Kidney (tissue), 14 donors: ENCODE measurements around the gene MROH9. TPM values are rescaled to one million over a fixed set of nuclear protein-coding genes. Genes with fewer than 3 reads are reported as not detected.
"Not testable (repeated sequence)": the region's sequence is repeated elsewhere in the genome, so short reads cannot be mapped to it uniquely, and the experiment has no call there.

Experiments used
- DNase-seq, 5 donors: peaks; one replicate each; pipeline ENCODE4 v3.0.0-alpha.2; 2013 to 2020
- FAIRE-seq: peaks from 2 replicates; lab custom pipeline; 2012; peaks lifted over from hg19 to GRCh38; lab: Jason Lieb, UNC
- H3K27ac ChIP-seq, 2 donors: one replicate each; pipeline ENCODE4 v1.7.0; 2013; ENCODE audit warnings: low read depth in 2 of 2, low read length in 2 of 2, inconsistent platforms in 1 of 2
- H3K27me3 ChIP-seq: one replicate; pipeline ENCODE4 v1.7.1; 2013; ENCODE audit warnings: low read length, inconsistent platforms; ENCODE audit not compliant: control insufficient read depth, insufficient read depth
- H3K36me3 ChIP-seq, 3 donors: one replicate each; pipeline versions ENCODE4 v1.7.0 to v1.7.1; 2013; ENCODE audit warnings: low read length in 3 of 3, control low read depth in 1 of 3, inconsistent platforms in 1 of 3; ENCODE audit not compliant: insufficient read depth in 3 of 3, control insufficient read depth in 2 of 3
- H3K4me1 ChIP-seq, 3 donors: one replicate each; pipeline versions ENCODE4 v1.7.0 to v1.7.1; 2013; ENCODE audit warnings: low read length in 3 of 3, inconsistent platforms in 1 of 3, low read depth in 1 of 3; ENCODE audit not compliant: control insufficient read depth in 2 of 3, insufficient read depth in 2 of 3
- H3K4me3 ChIP-seq, 3 donors: one replicate each; pipeline versions ENCODE4 v1.7.0 to v1.8.1; 2013; ENCODE audit warnings: low read length in 3 of 3, control low read depth in 1 of 3, inconsistent platforms in 1 of 3
- H3K9ac ChIP-seq, 3 donors: one replicate each; pipeline versions ENCODE4 v1.7.0 to v1.7.1; 2013; ENCODE audit warnings: low read length in 3 of 3, control low read depth in 1 of 3, inconsistent platforms in 1 of 3
- H3K9me3 ChIP-seq, 3 donors: one replicate each; pipeline versions ENCODE4 v1.7.0 to v1.7.1; 2013; ENCODE audit warnings: low read length in 3 of 3, control low read depth in 1 of 3, inconsistent platforms in 1 of 3; ENCODE audit not compliant: control insufficient read depth in 2 of 3, insufficient read depth in 1 of 3
- intact Hi-C: fragments of 100-400 bp; cut with DNase I; formaldehyde crosslinking; loops from one replicate; pipeline ENCODE4 v1.11.1; 2022
- polyA plus RNA-seq: library from polyadenylated mRNA; stranded (reverse); fragments of 350-450 nt; fragmentation: Illumina TruSeq; extraction: RNeasy Lipid Tissue Mini Kit (QIAGEN cat#74804); gene quantifications from one replicate; pipeline ENCODE4 v1.2.3, GENCODE V29; 2014; ENCODE audit warnings: low read depth, low replicate concordance; ENCODE audit not compliant: insufficient read depth
- total RNA-seq: library from RNA; stranded (reverse); fragmentation: NEBNext Ultra II Directional; extraction: Animal tissue kit (Norgen Biotek cat#: 25700); gene quantifications from one replicate; pipeline ENCODE4 v1.2.1, GENCODE V29; 2021
- TF ChIP-seq, protein P1 (sequence below): IDR thresholded peaks from 3 replicates; pipeline ENCODE4 v1.5.1; 2012; ENCODE audit warnings: mild to moderate bottlenecking, moderate library complexity, borderline replicate concordance; ENCODE audit not compliant: insufficient read depth; ENCODE audit errors: extremely low read depth
- donor health status: control.
- donor health status: control.
- donor health status: control.
- donor health status: control.
- donor health status: control.
- donor health status: DM: yes; HTN: yes; CAD: no.
- donor health status: Normal renal cell carcinoma (clear cell type).

The MROH9 gene
- total and polyA plus RNA-seq, 2 donors from 2014 or later: not detected

- DNase-seq (no peak), FAIRE-seq (no peak)
- Histone ChIP-seq H3K27me3 (no peaks in the 10 kb centered on the region), H3K4me1 (no peaks in the 10 kb centered on the region), H3K9me3 (no peaks in the 10 kb centered on the region), H3K4me3 (no peak overlapping the region), H3K27ac (no peak overlapping the region), H3K36me3 (no peaks in the 10 kb centered on the region), H3K9ac (no peak overlapping the region)
- intact Hi-C loops: no loop called here
- TF ChIP-seq, protein P1, sequence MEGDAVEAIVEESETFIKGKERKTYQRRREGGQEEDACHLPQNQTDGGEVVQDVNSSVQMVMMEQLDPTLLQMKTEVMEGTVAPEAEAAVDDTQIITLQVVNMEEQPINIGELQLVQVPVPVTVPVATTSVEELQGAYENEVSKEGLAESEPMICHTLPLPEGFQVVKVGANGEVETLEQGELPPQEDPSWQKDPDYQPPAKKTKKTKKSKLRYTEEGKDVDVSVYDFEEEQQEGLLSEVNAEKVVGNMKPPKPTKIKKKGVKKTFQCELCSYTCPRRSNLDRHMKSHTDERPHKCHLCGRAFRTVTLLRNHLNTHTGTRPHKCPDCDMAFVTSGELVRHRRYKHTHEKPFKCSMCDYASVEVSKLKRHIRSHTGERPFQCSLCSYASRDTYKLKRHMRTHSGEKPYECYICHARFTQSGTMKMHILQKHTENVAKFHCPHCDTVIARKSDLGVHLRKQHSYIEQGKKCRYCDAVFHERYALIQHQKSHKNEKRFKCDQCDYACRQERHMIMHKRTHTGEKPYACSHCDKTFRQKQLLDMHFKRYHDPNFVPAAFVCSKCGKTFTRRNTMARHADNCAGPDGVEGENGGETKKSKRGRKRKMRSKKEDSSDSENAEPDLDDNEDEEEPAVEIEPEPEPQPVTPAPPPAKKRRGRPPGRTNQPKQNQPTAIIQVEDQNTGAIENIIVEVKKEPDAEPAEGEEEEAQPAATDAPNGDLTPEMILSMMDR: no peak
These were observed 26.4 kb upstream of the MROH9 start for GRCh38 chr1:170908942-170909341.

DNA sequence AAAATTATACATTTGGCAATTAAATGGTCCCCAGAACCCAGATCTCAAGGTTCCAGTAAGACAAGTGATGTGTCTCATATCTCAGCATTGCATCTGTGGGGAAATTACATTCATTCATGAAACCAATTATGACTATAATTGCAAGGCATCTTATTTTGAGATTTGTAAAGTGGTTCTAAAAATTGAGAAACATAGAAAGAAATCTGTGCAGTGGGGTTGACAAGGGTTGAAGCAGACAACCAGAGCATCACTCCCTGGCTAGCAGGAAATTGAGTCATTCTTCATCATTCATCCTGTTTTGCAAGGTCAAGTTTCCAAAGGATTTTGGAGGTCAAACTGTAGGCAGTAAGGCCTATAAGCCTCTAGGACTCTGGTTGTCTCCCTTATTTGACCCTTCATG is 25.1 kb upstream of the MROH9 start:
- Histone ChIP-seq H3K9me3 (no peaks in the 10 kb centered on the region), H3K4me1 (no peaks in the 10 kb centered on the region), H3K9ac (no peak overlapping the region), H3K36me3 (no peaks in the 10 kb centered on the region), H3K27me3 (no peaks in the 10 kb centered on the region), H3K27ac (no peak overlapping the region), H3K4me3 (no peak overlapping the region)
- FAIRE-seq: no peak
- intact Hi-C loops: no loop called here
- no peak for DNase-seq
- TF ChIP-seq, protein P1: no peak

DNA sequence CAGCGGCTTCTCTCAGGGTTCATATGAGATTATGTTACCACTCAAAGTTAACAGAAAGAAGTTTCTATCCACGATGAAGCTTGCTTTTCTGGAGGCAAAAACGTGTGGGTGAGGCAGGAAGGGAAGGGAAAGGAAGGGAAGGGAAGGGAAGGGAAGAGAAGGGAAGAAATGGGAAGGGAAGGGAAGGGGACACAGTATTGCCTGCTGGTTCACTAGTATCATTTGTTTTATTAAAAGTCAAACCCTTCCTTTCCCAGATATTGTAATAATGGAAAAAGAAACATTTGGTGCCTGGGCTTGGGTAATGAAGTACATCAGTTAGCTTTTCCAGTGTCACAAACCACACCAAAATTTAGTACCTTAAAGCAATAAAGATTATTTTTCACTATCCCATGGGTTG is 18.0 kb upstream of the MROH9 start:
- FAIRE-seq: no peak

DNA sequence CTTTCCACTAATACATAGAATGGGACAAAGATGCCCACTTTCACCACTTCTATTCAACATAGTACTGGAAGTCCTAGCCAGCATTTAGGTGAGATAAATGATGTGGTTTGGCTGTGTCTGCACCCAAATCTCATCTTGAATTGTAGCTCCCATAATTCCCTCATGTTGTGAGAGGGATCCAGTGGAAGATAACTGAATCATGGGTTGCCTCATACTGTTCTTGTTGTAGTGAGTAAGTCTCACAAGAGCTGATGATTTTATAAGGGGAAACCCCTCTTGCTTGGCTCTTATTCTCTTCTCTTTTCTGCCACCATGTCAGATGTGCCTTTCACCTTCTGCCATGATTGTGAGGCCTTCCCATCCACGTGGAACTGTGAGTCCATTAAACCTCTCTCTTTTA is 10.7 kb upstream of the MROH9 start:
- H3K4me1 ChIP-seq, FAIRE-seq, H3K27me3 ChIP-seq, DNase-seq, H3K9ac ChIP-seq, H3K4me3 ChIP-seq, H3K36me3 ChIP-seq, H3K27ac ChIP-seq, intact Hi-C loops: not testable (repeated sequence)
- peaks cover 0 to 16% (median 5%) of the 10 kb centered on the region in 3 donors for H3K9me3 ChIP-seq

More for the DNA sequence above, 18.0 kb upstream of the MROH9 start:
- no peak for DNase-seq
- no peaks in the 10 kb centered on the region for H3K27me3 ChIP-seq
- H3K4me1 ChIP-seq: no peaks in the 10 kb centered on the region
- no peak overlapping the region for H3K4me3 ChIP-seq
- H3K9ac ChIP-seq: no peak overlapping the region
- H3K36me3 ChIP-seq: no peaks in the 10 kb centered on the region
- intact Hi-C loops: no loop called here
- H3K27ac ChIP-seq: no peak overlapping the region
- peaks cover 0 to 16% (median 5%) of the 10 kb centered on the region in 3 donors for H3K9me3 ChIP-seq
- TF ChIP-seq, protein P1: no peak
